GM12878 (cell line): ENCODE data around the gene PLSCR4. TPM values are rescaled to one million over a fixed set of nuclear protein-coding genes. Genes with fewer than 3 reads are reported as not detected.
A peak's percentile ranks its signal among the peaks of the same experiment; 100 is the strongest.

Source experiments
- ATAC-seq: fragments of 200-7000 bp; cut with Tn5 transposase; 3 replicates; pipeline ENCODE4 v1.9.1; 2020; ENCODE audit warnings: mild to moderate bottlenecking, moderate library complexity
- BruUV-seq: library from RNA; stranded (reverse); fragments of 400-500 nt; replicated peaks from 2 replicates; lab custom pipeline; 2021; lab: Mats Ljungman, UMichigan
- CTCF ChIA-PET: fragments of 300-600 bp; sonication (Branson Sonifier 250); formaldehyde crosslinking; extraction: SDS; loops from one replicate; lab custom pipeline; 2021; ENCODE audit warnings: inconsistent platforms; lab: Yijun Ruan, JAX
- POLR2A ChIA-PET: fragments of 350-600 bp; formaldehyde crosslinking; extraction: SDS; loops from one replicate; lab custom pipeline; 2021; ENCODE audit warnings: inconsistent platforms; lab: Charles Lee
- RAD21 ChIA-PET: fragments of 300-600 bp; sonication (Branson Sonifier 250); formaldehyde crosslinking; loops from one replicate; lab custom pipeline; 2023; ENCODE audit warnings: antibody characterized with exemption; ENCODE audit not compliant: unreplicated experiment; lab: Charles Lee
- SMC1A ChIA-PET: fragments of 300-600 bp; sonication (Branson Sonifier 250); formaldehyde crosslinking; loops from one replicate; lab custom pipeline; 2023; ENCODE audit not compliant: unreplicated experiment, uncharacterized antibody; lab: Charles Lee
- DNase-seq: peaks from one replicate; pipeline ENCODE4 v3.0.0-alpha.2; 2011; ENCODE audit warnings: low read depth, low spot score
- FAIRE-seq: peaks from 3 replicates; lab custom pipeline; 2011; peaks lifted over from hg19 to GRCh38; lab: Jason Lieb, UNC
- H2AFZ ChIP-seq: 2 replicates; pipeline ENCODE4 v1.6.0; 2011; ENCODE audit warnings: low read depth, low read length, control low read depth; ENCODE audit not compliant: control insufficient read depth
- H3K27ac ChIP-seq: 2 replicates; pipeline ENCODE4 v1.5.1; 2011; ENCODE audit warnings: control low read depth; ENCODE audit not compliant: control insufficient read depth, insufficient read depth
- H3K27me3 ChIP-seq, 2 experiments: replicated peaks in 1 of 2; 2 replicates each; pipeline versions ENCODE4 v1.6.0 to v1.6.1; 2011; ENCODE audit warnings: low read length in 1 of 2; ENCODE audit not compliant: control insufficient read depth in 2 of 2, insufficient read depth in 2 of 2
- H3K36me3 ChIP-seq, 2 experiments: 2 replicates each; pipeline ENCODE4 v1.5.1; 2011; ENCODE audit warnings: low read length in 1 of 2; ENCODE audit not compliant: control insufficient read depth in 2 of 2, insufficient read depth in 2 of 2
- H3K4me1 ChIP-seq: 2 replicates; pipeline ENCODE4 v1.6.1; 2011; ENCODE audit warnings: mild to moderate bottlenecking, low read length, moderate library complexity, mixed read lengths; ENCODE audit not compliant: control insufficient read depth, insufficient read depth
- H3K4me2 ChIP-seq: 2 replicates; pipeline ENCODE4 v1.6.0; 2011; ENCODE audit warnings: control low read depth; ENCODE audit not compliant: control insufficient read depth, insufficient read depth
- H3K4me3 ChIP-seq: fragments of 200-600 bp; sonication (generic); 2 replicates; pipeline ENCODE4 v1.5.1; 2016
- H3K79me2 ChIP-seq: 2 replicates; pipeline ENCODE4 v1.6.0; 2011; ENCODE audit warnings: low read length; ENCODE audit not compliant: control insufficient read depth, insufficient read depth
- H3K9ac ChIP-seq: 2 replicates; pipeline ENCODE4 v1.8.0; 2011; ENCODE audit warnings: low read length, control low read depth, mixed read lengths; ENCODE audit not compliant: control insufficient read depth, insufficient read depth
- H3K9me3 ChIP-seq: replicated peaks from 3 replicates; pipeline ENCODE4 v1.5.1; 2011; ENCODE audit warnings: mild to moderate bottlenecking, low read length; ENCODE audit not compliant: control insufficient read depth, insufficient read depth
- H4K20me1 ChIP-seq: 2 replicates; pipeline ENCODE4 v1.6.0; 2011; ENCODE audit not compliant: control insufficient read depth, insufficient read depth
- ATF3 ChIP-seq: IDR thresholded peaks from 2 replicates; pipeline ENCODE4 v1.6.1; 2011; ENCODE audit warnings: low read depth, mild to moderate bottlenecking, low read length, moderate library complexity, borderline replicate concordance; ENCODE audit errors: extremely low read depth
- EED ChIP-seq: sonication (generic); IDR thresholded peaks from 2 replicates; pipeline ENCODE4 v1.6.1; 2016; ENCODE audit warnings: antibody characterized with exemption, low read depth
- NBN ChIP-seq: fragments of 450-650 bp; IDR thresholded peaks from 2 replicates; pipeline ENCODE4 v1.6.1; 2016
- RAD21 ChIP-seq: IDR thresholded peaks from 2 replicates; pipeline ENCODE4 v1.6.1; 2011; ENCODE audit warnings: mild to moderate bottlenecking, low read depth, low read length, moderate library complexity; ENCODE audit not compliant: insufficient read depth
- SMAD1 ChIP-seq: fragments of 450-650 bp; IDR thresholded peaks from 2 replicates; pipeline ENCODE4 v1.6.1; 2018; ENCODE audit warnings: mild to moderate bottlenecking, low read depth; ENCODE audit not compliant: partially characterized antibody
- TCF12 ChIP-seq: IDR thresholded peaks from 2 replicates; pipeline ENCODE4 v1.6.1; 2011; ENCODE audit warnings: low read depth, mild to moderate bottlenecking, low read length
- WGBS: methylation state at CpG from one replicate; pipeline ENCODE4 v1.1.6; 2016; ENCODE audit warnings: low lambda C conversion rate; ENCODE audit not compliant: insufficient replicate concordance, insufficient coverage; ENCODE audit errors: missing lambda C conversion rate; 5-methylcytosine and 5-hydroxymethylcytosine counted together
- in situ Hi-C: fragments of 300-500 bp; cut with MboI; formaldehyde crosslinking; loops from 9 replicates; pipeline ENCODE4 v1.14.3; 2018; ENCODE audit warnings: mixed read lengths
- intact Hi-C: fragments of 100-400 bp; cut with micrococcal nuclease; formaldehyde crosslinking; loops from one replicate; pipeline ENCODE4 v1.14.2; 2022; ENCODE audit not compliant: unreplicated experiment
- polyA plus RNA-seq, 11 experiments: library from polyadenylated mRNA; depleted of rRNA in 4 of 11; unstranded in 6 of 11; stranded (reverse) in 5 of 11; fragments of >200 nt; fragmentation: Nextera tagmentation in 4 of 11; fragmentation: Illumina TruSeq in 1 of 11; extraction: Ambion mirVana in 4 of 11; extraction: Trizol in 1 of 11; gene quantifications; 1 replicate in 1 of 11; 2 replicates in 10 of 11; pipeline versions ENCODE4 v1.2.1 to v1.2.3, GENCODE V29; 2011 to 2016; ENCODE audit warnings: inconsistent platforms in 2 of 11, missing spikeins in 2 of 11, low read depth in 1 of 11
- total RNA-seq, 4 experiments: library from RNA; depleted of rRNA in 3 of 4; stranded (reverse); fragments of >200 nt in 3 of 4; fragmentation: Illumina TruSeq in 1 of 4; extraction: Trizol in 1 of 4; gene quantifications; 2 replicates each; pipeline versions ENCODE4 v1.2.1 to v1.2.3, GENCODE V29; 2013 to 2021
- TF ChIP-seq, protein P1 (sequence below): fragments of 450-650 bp; IDR thresholded peaks from 2 replicates; pipeline ENCODE4 v1.6.1; 2016; ENCODE audit warnings: mild to moderate bottlenecking
- TF ChIP-seq, protein P2 (sequence below): fragments of 450-650 bp; formaldehyde crosslinking; IDR thresholded peaks from 2 replicates; pipeline ENCODE4 v1.5.0; 2022; ENCODE audit warnings: mild to moderate bottlenecking, missing genetic modification characterization

The PLSCR4 gene
- total and polyA plus RNA-seq, 10 of the 15 experiments (the other 5 are each of a cell fraction or from before 2014, with no cell fraction given): 0.02 TPM; not detected in 9

DNA sequence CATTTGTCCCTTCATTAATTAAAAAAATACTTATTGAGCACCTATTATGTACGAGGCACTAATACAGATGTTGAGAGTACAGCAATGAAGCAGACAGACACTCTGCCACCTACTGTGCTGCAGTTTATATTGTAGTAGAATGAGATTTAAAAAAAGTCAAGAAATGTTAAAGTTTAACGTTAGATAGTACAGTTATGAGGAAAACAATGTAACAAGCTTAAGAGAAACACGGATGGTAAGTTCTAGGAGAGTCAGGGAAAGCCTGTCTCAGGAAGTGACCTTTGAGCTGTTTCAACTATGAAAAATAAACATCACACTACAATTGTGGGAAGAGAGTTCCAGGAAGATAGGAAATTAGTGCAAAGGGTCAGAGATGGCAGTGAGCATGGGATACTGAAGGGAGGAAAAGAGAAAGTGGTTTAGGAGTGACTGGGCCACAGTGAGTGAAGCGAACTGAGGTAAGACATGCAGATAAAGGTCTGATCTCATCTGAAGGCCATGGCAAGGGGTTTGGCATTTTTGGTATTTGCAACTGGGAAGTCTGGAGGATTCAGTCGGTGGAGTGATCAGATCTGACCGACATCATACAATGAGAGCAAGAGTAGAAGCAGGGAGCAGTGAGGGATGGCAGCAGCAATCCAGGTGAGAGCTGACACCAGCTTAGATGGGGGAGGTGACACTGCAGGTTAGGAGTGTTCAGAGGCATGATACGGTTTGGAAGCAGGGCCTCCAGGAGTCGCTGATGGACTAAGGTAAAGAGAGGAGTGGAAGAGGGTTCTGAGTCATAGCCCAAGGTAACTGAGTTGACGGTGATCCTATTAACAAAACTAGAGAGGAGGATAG is 28.5 kb downstream of the PLSCR4 start:
- no peak overlapping the region for H3K27ac ChIP-seq
- ChIA-PET RAD21 (no interaction called here), SMC1A (interaction anchor here (0.8 kb wide), 1 partner anchor 19 kb away, joined by 3 read pairs; no protein-coding TSS in a partner anchor), POLR2A (no interaction called here), CTCF (interaction anchor here (0.6 to 1.1 kb wide), 2 partner anchors 14 to 105 kb away, joined by 4 to 5 read pairs; no protein-coding TSS in a partner anchor)
- in situ Hi-C loops: no loop called here
- no peaks in the 10 kb centered on the region for H3K27me3 ChIP-seq
- H3K4me3 ChIP-seq: no peak overlapping the region
- ATAC-seq (no peak), FAIRE-seq (no peak), DNase-seq (no peak)
- H3K9me3 ChIP-seq: no peaks in the 10 kb centered on the region
- intact Hi-C loops: no loop called here
- H3K36me3 ChIP-seq: no peaks in the 10 kb centered on the region
- WGBS: 27% methylated on average over 9 of the region's 9 CpGs
- TF ChIP-seq RAD21 (0 out of 2 replicates have a peak, but pooled peaks have one; percentile 9), ATF3 (no peak)
- no peak overlapping the region for H3K4me2 ChIP-seq
- H3K9ac ChIP-seq: no peak overlapping the region
- no peaks in the 10 kb centered on the region for H4K20me1 ChIP-seq
- no peaks in the 10 kb centered on the region for H3K79me2 ChIP-seq
- H2AFZ ChIP-seq: no peak overlapping the region
- no peaks in the 10 kb centered on the region for H3K4me1 ChIP-seq
- no TSS peak for BruUV-seq

DNA sequence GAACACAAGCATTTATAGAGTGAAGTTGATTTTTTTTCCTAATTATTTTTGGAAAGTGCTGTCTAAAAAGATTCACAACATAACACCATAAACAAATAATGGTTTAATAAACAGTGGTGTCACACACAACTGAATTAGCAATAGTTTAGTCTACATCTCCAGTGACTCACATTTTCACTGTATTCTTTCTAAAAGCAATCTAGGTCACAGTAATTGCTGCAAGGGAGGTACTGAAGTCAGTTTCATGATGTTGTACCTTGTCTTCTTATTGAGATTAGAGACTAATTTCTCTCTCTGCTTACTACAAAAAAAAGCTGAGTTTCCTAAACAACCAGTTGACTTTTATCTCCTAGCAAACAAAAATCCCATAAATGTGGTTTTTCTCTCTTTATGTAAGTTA is 29.6 kb downstream of the PLSCR4 start:
- H3K79me2 ChIP-seq: no peaks in the 10 kb centered on the region
- H3K36me3 ChIP-seq: no peaks in the 10 kb centered on the region
- no peak overlapping the region for H3K4me2 ChIP-seq
- ChIA-PET SMC1A (interaction anchor here (1.0 kb wide), 1 partner anchor 348 kb away, joined by 3 read pairs; no protein-coding TSS in a partner anchor), CTCF (interaction anchor here (1.4 to 2.5 kb wide), 3 partner anchors 156 to 417 kb away, joined by 4 to 15 read pairs (median 5); no protein-coding TSS in a partner anchor), RAD21 (interaction anchor here (1.0 kb wide), 1 partner anchor 356 kb away, joined by 3 read pairs; no protein-coding TSS in a partner anchor), POLR2A (no interaction called here)
- DNase-seq (no peak), FAIRE-seq (no peak), ATAC-seq (no peak)
- H3K9ac ChIP-seq: no peak overlapping the region
- no peaks in the 10 kb centered on the region for H3K27me3 ChIP-seq
- no peak overlapping the region for H3K27ac ChIP-seq
- H3K9me3 ChIP-seq: no peaks in the 10 kb centered on the region
- in situ Hi-C loops (no loop called here), intact Hi-C loops (no loop called here)
- no TSS peak for BruUV-seq
- H3K4me3 ChIP-seq: no peak overlapping the region
- no peak overlapping the region for H2AFZ ChIP-seq
- H3K4me1 ChIP-seq: no peaks in the 10 kb centered on the region
- no peaks in the 10 kb centered on the region for H4K20me1 ChIP-seq
- no peak for TF ChIP-seq SMAD1
- TF ChIP-seq EED: no peak
- TF ChIP-seq, protein P1, sequence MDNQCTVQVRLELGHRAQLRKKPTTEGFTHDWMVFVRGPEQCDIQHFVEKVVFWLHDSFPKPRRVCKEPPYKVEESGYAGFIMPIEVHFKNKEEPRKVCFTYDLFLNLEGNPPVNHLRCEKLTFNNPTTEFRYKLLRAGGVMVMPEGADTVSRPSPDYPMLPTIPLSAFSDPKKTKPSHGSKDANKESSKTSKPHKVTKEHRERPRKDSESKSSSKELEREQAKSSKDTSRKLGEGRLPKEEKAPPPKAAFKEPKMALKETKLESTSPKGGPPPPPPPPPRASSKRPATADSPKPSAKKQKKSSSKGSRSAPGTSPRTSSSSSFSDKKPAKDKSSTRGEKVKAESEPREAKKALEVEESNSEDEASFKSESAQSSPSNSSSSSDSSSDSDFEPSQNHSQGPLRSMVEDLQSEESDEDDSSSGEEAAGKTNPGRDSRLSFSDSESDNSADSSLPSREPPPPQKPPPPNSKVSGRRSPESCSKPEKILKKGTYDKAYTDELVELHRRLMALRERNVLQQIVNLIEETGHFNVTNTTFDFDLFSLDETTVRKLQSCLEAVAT: no peak
- TF ChIP-seq, protein P2, sequence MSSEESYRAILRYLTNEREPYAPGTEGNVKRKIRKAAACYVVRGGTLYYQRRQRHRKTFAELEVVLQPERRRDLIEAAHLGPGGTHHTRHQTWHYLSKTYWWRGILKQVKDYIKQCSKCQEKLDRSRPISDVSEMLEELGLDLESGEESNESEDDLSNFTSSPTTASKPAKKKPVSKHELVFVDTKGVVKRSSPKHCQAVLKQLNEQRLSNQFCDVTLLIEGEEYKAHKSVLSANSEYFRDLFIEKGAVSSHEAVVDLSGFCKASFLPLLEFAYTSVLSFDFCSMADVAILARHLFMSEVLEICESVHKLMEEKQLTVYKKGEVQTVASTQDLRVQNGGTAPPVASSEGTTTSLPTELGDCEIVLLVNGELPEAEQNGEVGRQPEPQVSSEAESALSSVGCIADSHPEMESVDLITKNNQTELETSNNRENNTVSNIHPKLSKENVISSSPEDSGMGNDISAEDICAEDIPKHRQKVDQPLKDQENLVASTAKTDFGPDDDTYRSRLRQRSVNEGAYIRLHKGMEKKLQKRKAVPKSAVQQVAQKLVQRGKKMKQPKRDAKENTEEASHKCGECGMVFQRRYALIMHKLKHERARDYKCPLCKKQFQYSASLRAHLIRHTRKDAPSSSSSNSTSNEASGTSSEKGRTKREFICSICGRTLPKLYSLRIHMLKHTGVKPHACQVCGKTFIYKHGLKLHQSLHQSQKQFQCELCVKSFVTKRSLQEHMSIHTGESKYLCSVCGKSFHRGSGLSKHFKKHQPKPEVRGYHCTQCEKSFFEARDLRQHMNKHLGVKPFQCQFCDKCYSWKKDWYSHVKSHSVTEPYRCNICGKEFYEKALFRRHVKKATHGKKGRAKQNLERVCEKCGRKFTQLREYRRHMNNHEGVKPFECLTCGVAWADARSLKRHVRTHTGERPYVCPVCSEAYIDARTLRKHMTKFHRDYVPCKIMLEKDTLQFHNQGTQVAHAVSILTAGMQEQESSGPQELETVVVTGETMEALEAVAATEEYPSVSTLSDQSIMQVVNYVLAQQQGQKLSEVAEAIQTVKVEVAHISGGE (CRISPR knock-in tag): no peak
- TF ChIP-seq NBN: no peak
- no peak for TF ChIP-seq TCF12
